Measurements from ENCODE around the gene PARP16.

DNA sequence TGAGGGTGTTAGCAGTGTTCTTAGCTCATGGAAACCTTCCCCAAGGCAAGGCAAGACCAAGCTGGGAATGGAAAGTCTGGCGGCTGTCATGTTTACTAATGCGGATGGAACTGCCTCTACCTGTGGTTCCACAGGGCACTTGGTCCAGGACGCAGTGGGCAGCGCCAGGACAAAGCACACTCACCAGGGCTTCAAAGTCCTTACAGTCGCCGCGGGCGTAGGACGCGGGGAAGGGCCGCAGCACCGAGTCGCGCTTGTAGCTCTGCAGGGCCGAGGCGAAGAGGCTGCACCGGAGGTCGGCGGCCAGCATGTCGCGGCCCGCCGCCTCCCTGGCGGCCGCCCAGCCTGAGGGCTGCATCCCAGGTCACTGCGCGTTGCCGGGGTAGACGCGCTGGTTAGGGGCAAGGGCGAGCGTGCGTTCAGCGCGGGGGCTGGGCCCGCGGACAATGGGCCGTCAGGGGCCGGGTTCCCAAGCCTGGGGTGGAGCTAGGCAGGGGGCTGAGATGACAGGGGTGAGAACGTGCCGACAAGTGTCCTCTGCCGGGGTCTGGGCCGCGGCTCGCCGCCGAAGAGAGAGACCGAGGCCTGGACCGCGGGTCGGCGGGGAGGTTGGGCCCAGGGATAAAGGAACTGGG, 497 bp downstream of the PARP16 start:
- TF ChIP-seq, protein P1, sequence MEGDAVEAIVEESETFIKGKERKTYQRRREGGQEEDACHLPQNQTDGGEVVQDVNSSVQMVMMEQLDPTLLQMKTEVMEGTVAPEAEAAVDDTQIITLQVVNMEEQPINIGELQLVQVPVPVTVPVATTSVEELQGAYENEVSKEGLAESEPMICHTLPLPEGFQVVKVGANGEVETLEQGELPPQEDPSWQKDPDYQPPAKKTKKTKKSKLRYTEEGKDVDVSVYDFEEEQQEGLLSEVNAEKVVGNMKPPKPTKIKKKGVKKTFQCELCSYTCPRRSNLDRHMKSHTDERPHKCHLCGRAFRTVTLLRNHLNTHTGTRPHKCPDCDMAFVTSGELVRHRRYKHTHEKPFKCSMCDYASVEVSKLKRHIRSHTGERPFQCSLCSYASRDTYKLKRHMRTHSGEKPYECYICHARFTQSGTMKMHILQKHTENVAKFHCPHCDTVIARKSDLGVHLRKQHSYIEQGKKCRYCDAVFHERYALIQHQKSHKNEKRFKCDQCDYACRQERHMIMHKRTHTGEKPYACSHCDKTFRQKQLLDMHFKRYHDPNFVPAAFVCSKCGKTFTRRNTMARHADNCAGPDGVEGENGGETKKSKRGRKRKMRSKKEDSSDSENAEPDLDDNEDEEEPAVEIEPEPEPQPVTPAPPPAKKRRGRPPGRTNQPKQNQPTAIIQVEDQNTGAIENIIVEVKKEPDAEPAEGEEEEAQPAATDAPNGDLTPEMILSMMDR (IDR thresholded peaks at IDR 0.05): no peak
- no peak for TF ChIP-seq POLR2A (IDR thresholded peaks at IDR 0.05)

Data from esophagus squamous epithelium (tissue), 4 donors.